CD14-positive monocyte (primary cell): ENCODE measurements around the gene PIEZO1. TPM values are rescaled to one million over a fixed set of nuclear protein-coding genes. Genes with fewer than 3 reads are reported as not detected.
A peak's percentile ranks its signal among the peaks of the same experiment; 100 is the strongest.

Experiments used
- DNase-seq, 3 donors: peaks; one replicate each; pipeline ENCODE4 v3.0.0-alpha.2; 2011 to 2022
- H2AFZ ChIP-seq: 2 replicates; pipeline ENCODE4 v1.6.0; 2012; ENCODE audit warnings: mild to moderate bottlenecking, low read depth, low read length, inconsistent platforms; ENCODE audit not compliant: insufficient read depth, poor library complexity, severe bottlenecking
- H3K27ac ChIP-seq, 2 donors: 1 replicate in 1 of 2; 2 replicates in 1 of 2; pipeline ENCODE4 v1.5.1; 2012 to 2013; ENCODE audit warnings: low read length in 2 of 2, control low read depth in 1 of 2, inconsistent platforms in 1 of 2, low read depth in 1 of 2, mild to moderate bottlenecking in 1 of 2
- H3K27me3 ChIP-seq, 2 donors: one replicate each; pipeline versions ENCODE4 v1.6.0 to v1.6.1; 2011 to 2013; ENCODE audit warnings: low read length in 2 of 2; ENCODE audit not compliant: control insufficient read depth in 2 of 2, insufficient read depth in 2 of 2
- H3K36me3 ChIP-seq, 2 donors: replicated peaks in 1 of 2; 1 replicate in 1 of 2; 2 replicates in 1 of 2; pipeline versions ENCODE4 v1.5.1 to v1.6.1; 2012 to 2013; ENCODE audit warnings: low read length in 2 of 2, control low read depth in 1 of 2, inconsistent platforms in 1 of 2, mild to moderate bottlenecking in 1 of 2; ENCODE audit not compliant: insufficient read depth in 2 of 2, control insufficient read depth in 1 of 2
- H3K4me1 ChIP-seq, 2 donors: 1 replicate in 1 of 2; 2 replicates in 1 of 2; pipeline versions ENCODE4 v1.5.1 to v1.6.1; 2012 to 2013; ENCODE audit warnings: low read length in 2 of 2, control low read depth in 1 of 2, inconsistent platforms in 1 of 2, mild to moderate bottlenecking in 1 of 2, moderate library complexity in 1 of 2; ENCODE audit not compliant: insufficient read depth in 2 of 2, control insufficient read depth in 1 of 2
- H3K4me2 ChIP-seq: replicated peaks from 2 replicates; pipeline ENCODE3; 2012; ENCODE audit warnings: low read length, moderate library complexity, mild to moderate bottlenecking; ENCODE audit not compliant: poor library complexity, severe bottlenecking; ENCODE audit errors: extremely low read depth
- H3K4me3 ChIP-seq, 3 experiments: fragments of 200-600 bp in 1 of 3; sonication (generic) in 1 of 3; replicated peaks in 1 of 3; 1 replicate in 2 of 3; 2 replicates in 1 of 3; pipeline ENCODE4 v1.5.1; 2011 to 2013; ENCODE audit warnings: low read length in 3 of 3, mild to moderate bottlenecking in 3 of 3, control low read depth in 2 of 3, low read depth in 2 of 3, inconsistent platforms in 1 of 3, moderate library complexity in 1 of 3
- H3K79me2 ChIP-seq: 2 replicates; pipeline ENCODE4 v1.6.0; 2012; ENCODE audit warnings: mild to moderate bottlenecking, control low read depth, inconsistent platforms, low read length, moderate library complexity; ENCODE audit not compliant: insufficient read depth
- H3K9ac ChIP-seq: 2 replicates; pipeline ENCODE4 v1.6.0; 2017; ENCODE audit warnings: low read length, mild to moderate bottlenecking; ENCODE audit not compliant: insufficient read depth, poor library complexity, severe bottlenecking
- H3K9me3 ChIP-seq, 2 donors: replicated peaks in 1 of 2; 1 replicate in 1 of 2; 2 replicates in 1 of 2; pipeline versions ENCODE4 v1.5.1 to v1.6.1; 2012 to 2013; ENCODE audit warnings: low read length in 2 of 2, control low read depth in 1 of 2; ENCODE audit not compliant: control insufficient read depth in 1 of 2, insufficient read depth in 1 of 2
- H4K20me1 ChIP-seq: 2 replicates; pipeline ENCODE4 v1.6.0; 2012; ENCODE audit warnings: mild to moderate bottlenecking, low read length, control low read depth, moderate library complexity; ENCODE audit not compliant: insufficient read depth
- H3K27ac Mint-ChIP-seq, 7 donors: one replicate each; pipeline ENCODE4 v1.8.0; 2020; ENCODE audit warnings: mild to moderate bottlenecking in 7 of 7, mixed read lengths in 7 of 7, moderate library complexity in 6 of 7, inconsistent platforms in 2 of 7
- H3K27me3 Mint-ChIP-seq, 3 donors: one replicate each; pipeline ENCODE4 v1.8.0; 2021 to 2022; ENCODE audit warnings: low read depth in 3 of 3, mild to moderate bottlenecking in 3 of 3, mixed read lengths in 3 of 3, moderate library complexity in 3 of 3, inconsistent platforms in 1 of 3
- H3K36me3 Mint-ChIP-seq, 2 donors: one replicate each; pipeline ENCODE4 v1.8.0; 2020; ENCODE audit warnings: mixed read lengths in 2 of 2, inconsistent platforms in 1 of 2, mild to moderate bottlenecking in 1 of 2
- H3K4me1 Mint-ChIP-seq: one replicate; pipeline ENCODE4 v1.8.0; 2020; ENCODE audit warnings: mild to moderate bottlenecking, mixed read lengths
- H3K4me3 Mint-ChIP-seq, 2 donors: one replicate each; pipeline ENCODE4 v1.8.0; 2020; ENCODE audit warnings: mild to moderate bottlenecking in 2 of 2, mixed read lengths in 2 of 2, moderate library complexity in 1 of 2
- H3K9me3 Mint-ChIP-seq, 7 donors: one replicate each; pipeline ENCODE4 v1.8.0; 2020 to 2022; ENCODE audit warnings: mixed read lengths in 7 of 7, mild to moderate bottlenecking in 6 of 7, moderate library complexity in 6 of 7, inconsistent platforms in 2 of 7
- CTCF ChIP-seq: fragments of 200-600 bp; IDR thresholded peaks from one replicate; pipeline ENCODE4 v1.8.0; 2022; ENCODE audit warnings: antibody characterized with exemption, mild to moderate bottlenecking
- WGBS: methylation state at CpG from one replicate; pipeline ENCODE4 v1.1.5; 2013; ENCODE audit warnings: missing lambda C conversion rate; ENCODE audit not compliant: insufficient coverage; 5-methylcytosine and 5-hydroxymethylcytosine counted together
- intact Hi-C, 2 donors: fragments of 100-400 bp; cut with micrococcal nuclease; formaldehyde crosslinking; loops; one replicate each; pipeline versions ENCODE4 v1.15.0 to v1.15.1; 2023
- polyA plus RNA-seq, 3 donors: library from polyadenylated mRNA; depleted of rRNA in 1 of 3; unstranded in 2 of 3; stranded (reverse) in 1 of 3; fragments of 300-500 nt in 2 of 3; fragments of >200 nt in 1 of 3; fragmentation: Illumina TruSeq in 2 of 3; gene quantifications; 1 replicate in 2 of 3; 2 replicates in 1 of 3; pipeline ENCODE4 v1.2.3, GENCODE V29; 2012 to 2021

The PIEZO1 gene
- polyA plus RNA-seq, 3 donors, result 10.2 to 405 (median 15.0) TPM

GRCh38 chr16:88700322-88700635, 84.7 kb downstream of the PIEZO1 start:
- peaks cover 0 to 4% (median 2%) of the 10 kb centered on the region in 3 donors for H3K27me3 Mint-ChIP-seq
- peak overlapping the region; percentile 2 to 93 (median 40) for H3K4me3 ChIP-seq
- peak overlapping the region; percentile 83 for H3K4me2 ChIP-seq
- peaks cover 62 to 65% of the 10 kb centered on the region in 2 donors for H3K4me1 ChIP-seq
- H3K4me3 Mint-ChIP-seq, result peak overlapping the region; percentile 65 to 73
- peak overlapping the region; percentile 89 to 98 (median 94) for H3K27ac Mint-ChIP-seq
- DNase-seq, result no peak
- intact Hi-C loops, result loop anchor here (2.0 to 10.0 kb wide), 4 partner anchors 13 to 745 kb away; partner anchors contain the start of genes MVD (in 2 of the 2), BANP (in 1 of the 2) and SNAI3 (in 1 of the 2)
- H3K27me3 ChIP-seq, result no peaks in the 10 kb centered on the region
- peaks cover 51 to 70% of the 10 kb centered on the region in 2 donors for H3K36me3 Mint-ChIP-seq
- H3K4me1 Mint-ChIP-seq, result peaks cover 56% of the 10 kb centered on the region
- H2AFZ ChIP-seq, result no peak overlapping the region
- H3K9ac ChIP-seq, result peak overlapping the region; percentile 56
- peak overlapping the region; percentile 83 to 88 for H3K27ac ChIP-seq
- no peak for TF ChIP-seq CTCF
- no peaks in the 10 kb centered on the region for H3K9me3 ChIP-seq
- no peaks in the 10 kb centered on the region for H3K9me3 Mint-ChIP-seq
- peaks cover 78% of the 10 kb centered on the region for H3K79me2 ChIP-seq
- H3K36me3 ChIP-seq, result peaks cover 52 to 53% of the 10 kb centered on the region in 2 donors
- 22% methylated on average over 14 of the region's 14 CpGs for WGBS
- peaks cover 66% of the 10 kb centered on the region for H4K20me1 ChIP-seq

GRCh38 chr16:88699180-88699579, 85.8 kb downstream of the PIEZO1 start:
- Histone ChIP-seq H3K4me2 (no peak overlapping the region), H3K36me3 (peaks cover 54 to 59% of the 10 kb centered on the region in 2 donors), H3K9ac (no peak overlapping the region), H3K79me2 (peaks cover 67% of the 10 kb centered on the region), H3K4me3 (no peak overlapping the region), H3K4me1 (peaks cover 51 to 54% of the 10 kb centered on the region in 2 donors), H2AFZ (no peak overlapping the region), H3K27ac (no peak overlapping the region), H3K27me3 (no peaks in the 10 kb centered on the region), H4K20me1 (peaks cover 66% of the 10 kb centered on the region), H3K9me3 (no peaks in the 10 kb centered on the region)
- Mint-ChIP-seq H3K9me3 (no peaks in the 10 kb centered on the region), H3K4me1 (peaks cover 52% of the 10 kb centered on the region), H3K4me3 (no peak overlapping the region), H3K27ac (peak overlapping the region in 2 of 7 donors; percentile 94 to 95), H3K36me3 (peaks cover 57 to 75% of the 10 kb centered on the region in 2 donors), H3K27me3 (peaks cover 0 to 4% (median 2%) of the 10 kb centered on the region in 3 donors)
- intact Hi-C loops, result no loop called here
- no peak for DNase-seq
- no peak for TF ChIP-seq CTCF
- 85% methylated on average over 14 of the region's 16 CpGs for WGBS
